HepG2 (cell line): Measurements from ENCODE around the gene RPL23. TPM values are rescaled to one million over a fixed set of nuclear protein-coding genes. Genes with fewer than 3 reads are reported as not detected.

ENCODE experiments used
- ELF3 ChIP-seq: IDR thresholded peaks from 2 replicates; pipeline ENCODE4 v1.6.1; 2016; ENCODE audit warnings: missing genetic modification reagents, missing compliant biosample characterization
- NR3C1 ChIP-seq: sonication (generic); formaldehyde crosslinking; IDR thresholded peaks from 2 replicates; pipeline ENCODE4 v1.4.0; 2020; ENCODE audit warnings: missing genetic modification reagents
- SMARCC2 ChIP-seq: fragments of 450-650 bp; IDR thresholded peaks from 2 replicates; pipeline ENCODE4 v1.6.1; 2017; ENCODE audit warnings: antibody characterized with exemption, mild to moderate bottlenecking
- SOX5 ChIP-seq: IDR thresholded peaks from 2 replicates; pipeline ENCODE4 v1.6.1; 2016; ENCODE audit warnings: borderline replicate concordance
- ZNF343 ChIP-seq: sonication (generic); formaldehyde crosslinking; IDR thresholded peaks from 2 replicates; pipeline ENCODE4 v1.4.0; 2020; ENCODE audit warnings: mild to moderate bottlenecking, missing genetic modification reagents
- ZNF703 ChIP-seq: sonication (generic); formaldehyde crosslinking; IDR thresholded peaks from 2 replicates; pipeline ENCODE4 v1.5.1; 2020; ENCODE audit warnings: missing genetic modification reagents, mild to moderate bottlenecking, moderate library complexity, borderline replicate concordance
- ZNF713 ChIP-seq: sonication (generic); formaldehyde crosslinking; IDR thresholded peaks from 2 replicates; pipeline ENCODE4 v1.4.0; 2020; ENCODE audit warnings: mild to moderate bottlenecking, missing genetic modification reagents
- ZNF878 ChIP-seq: sonication (generic); formaldehyde crosslinking; IDR thresholded peaks from 2 replicates; pipeline ENCODE4 v1.8.1; 2023; ENCODE audit warnings: mild to moderate bottlenecking, missing genetic modification reagents, moderate library complexity
- polyA plus RNA-seq, 8 experiments: library from polyadenylated mRNA; depleted of rRNA in 3 of 8; stranded (reverse) in 7 of 8; unstranded in 1 of 8; fragments of >200 nt; fragmentation: Illumina TruSeq in 4 of 8; extraction: Trizol in 4 of 8; gene quantifications; 2 replicates each; pipeline versions ENCODE4 v1.2.1 to v1.2.3, GENCODE V29; 2011 to 2016; ENCODE audit warnings: low read depth in 4 of 8, missing spikeins in 1 of 8, mixed read lengths in 1 of 8; ENCODE audit not compliant: insufficient read depth in 1 of 8
- total RNA-seq, 5 experiments: library from RNA; depleted of rRNA; stranded (reverse); fragments of >200 nt; fragmentation: Illumina TruSeq; extraction: Trizol; gene quantifications; 2 replicates each; pipeline ENCODE4 v1.2.3, GENCODE V29; 2016; ENCODE audit warnings: low read depth in 1 of 5
- TF ChIP-seq, protein P1 (sequence below): fragments of 450-650 bp; IDR thresholded peaks from 2 replicates; pipeline ENCODE4 v1.6.1; 2016
- TF ChIP-seq, protein P2 (sequence below): sonication (generic); formaldehyde crosslinking; IDR thresholded peaks from one replicate; pipeline ENCODE4 v1.5.1; 2020; ENCODE audit warnings: mild to moderate bottlenecking, missing genetic modification reagents; ENCODE audit errors: not compliant biosample characterization
- TF ChIP-seq, protein P3 (sequence below): sonication (generic); formaldehyde crosslinking; IDR thresholded peaks from 2 replicates; pipeline ENCODE4 v1.8.0; 2023; ENCODE audit warnings: mild to moderate bottlenecking, missing genetic modification reagents
- TF ChIP-seq, protein P4 (sequence below): sonication (generic); formaldehyde crosslinking; IDR thresholded peaks from 2 replicates; pipeline ENCODE4 v1.8.0; 2022; ENCODE audit warnings: mild to moderate bottlenecking, missing genetic modification reagents

The RPL23 gene
- total and polyA plus RNA-seq, 2 of the 13 experiments (the other 11 are each of a cell fraction or from before 2014, with no cell fraction given), result 2,790 to 4,860 TPM

DNA sequence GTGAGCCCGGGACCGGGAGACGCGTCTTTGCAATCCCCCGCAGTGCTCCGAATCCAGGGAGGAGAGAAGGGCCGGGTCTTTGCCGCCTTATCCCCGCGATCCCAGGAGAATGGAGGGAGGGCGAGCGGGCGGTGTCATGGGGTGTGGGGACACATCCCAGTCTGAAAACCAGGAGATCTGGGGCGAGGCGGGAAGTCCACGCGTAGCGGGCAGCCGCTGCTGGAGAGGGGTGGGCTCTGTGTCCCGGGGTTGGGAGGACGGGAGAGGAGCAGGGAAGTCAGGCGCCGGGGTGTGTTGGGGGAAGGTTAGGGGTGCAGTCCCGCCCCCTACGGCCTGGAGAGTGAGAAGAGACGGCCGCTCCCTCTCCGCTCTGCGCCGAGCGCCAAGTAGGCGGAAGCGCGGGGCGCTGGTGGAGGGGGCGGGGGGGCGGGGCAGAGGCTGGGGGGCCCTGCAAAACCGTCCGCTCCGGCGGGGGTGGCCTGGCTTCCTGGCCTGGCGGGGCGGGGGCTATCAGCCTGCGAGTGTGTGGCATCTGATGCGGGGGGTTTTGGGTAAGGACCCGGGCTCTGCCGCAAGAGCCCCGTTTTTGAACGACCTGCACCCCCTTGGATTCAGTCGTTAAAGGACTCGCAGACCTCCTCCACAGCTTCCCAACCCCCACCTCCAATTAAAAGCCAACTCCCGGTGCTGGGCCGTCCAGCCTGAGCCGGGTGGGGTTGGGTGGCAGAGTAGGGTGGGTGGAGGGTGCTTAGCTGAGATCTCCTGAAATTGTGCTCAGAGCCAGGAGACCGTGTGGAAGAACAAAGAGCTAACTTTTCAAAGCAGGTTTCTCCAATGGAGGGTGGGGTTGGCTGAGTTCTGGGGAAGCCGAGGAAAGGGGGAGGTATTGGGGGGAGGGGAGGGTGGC lies 17.0 kb upstream of the RPL23 start (continued):
- TF ChIP-seq ZNF713 (CRISPR knock-in tag), result no peak
- TF ChIP-seq NR3C1 (CRISPR knock-in tag), result no peak
- TF ChIP-seq, protein P1, sequence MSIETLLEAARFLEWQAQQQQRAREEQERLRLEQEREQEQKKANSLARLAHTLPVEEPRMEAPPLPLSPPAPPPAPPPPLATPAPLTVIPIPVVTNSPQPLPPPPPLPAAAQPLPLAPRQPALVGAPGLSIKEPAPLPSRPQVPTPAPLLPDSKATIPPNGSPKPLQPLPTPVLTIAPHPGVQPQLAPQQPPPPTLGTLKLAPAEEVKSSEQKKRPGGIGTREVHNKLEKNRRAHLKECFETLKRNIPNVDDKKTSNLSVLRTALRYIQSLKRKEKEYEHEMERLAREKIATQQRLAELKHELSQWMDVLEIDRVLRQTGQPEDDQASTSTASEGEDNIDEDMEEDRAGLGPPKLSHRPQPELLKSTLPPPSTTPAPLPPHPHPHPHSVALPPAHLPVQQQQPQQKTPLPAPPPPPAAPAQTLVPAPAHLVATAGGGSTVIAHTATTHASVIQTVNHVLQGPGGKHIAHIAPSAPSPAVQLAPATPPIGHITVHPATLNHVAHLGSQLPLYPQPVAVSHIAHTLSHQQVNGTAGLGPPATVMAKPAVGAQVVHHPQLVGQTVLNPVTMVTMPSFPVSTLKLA, result no peak
- TF ChIP-seq ZNF703 (CRISPR knock-in tag), result no peak
- TF ChIP-seq SOX5 (CRISPR knock-in tag), result no peak
- TF ChIP-seq, protein P2, sequence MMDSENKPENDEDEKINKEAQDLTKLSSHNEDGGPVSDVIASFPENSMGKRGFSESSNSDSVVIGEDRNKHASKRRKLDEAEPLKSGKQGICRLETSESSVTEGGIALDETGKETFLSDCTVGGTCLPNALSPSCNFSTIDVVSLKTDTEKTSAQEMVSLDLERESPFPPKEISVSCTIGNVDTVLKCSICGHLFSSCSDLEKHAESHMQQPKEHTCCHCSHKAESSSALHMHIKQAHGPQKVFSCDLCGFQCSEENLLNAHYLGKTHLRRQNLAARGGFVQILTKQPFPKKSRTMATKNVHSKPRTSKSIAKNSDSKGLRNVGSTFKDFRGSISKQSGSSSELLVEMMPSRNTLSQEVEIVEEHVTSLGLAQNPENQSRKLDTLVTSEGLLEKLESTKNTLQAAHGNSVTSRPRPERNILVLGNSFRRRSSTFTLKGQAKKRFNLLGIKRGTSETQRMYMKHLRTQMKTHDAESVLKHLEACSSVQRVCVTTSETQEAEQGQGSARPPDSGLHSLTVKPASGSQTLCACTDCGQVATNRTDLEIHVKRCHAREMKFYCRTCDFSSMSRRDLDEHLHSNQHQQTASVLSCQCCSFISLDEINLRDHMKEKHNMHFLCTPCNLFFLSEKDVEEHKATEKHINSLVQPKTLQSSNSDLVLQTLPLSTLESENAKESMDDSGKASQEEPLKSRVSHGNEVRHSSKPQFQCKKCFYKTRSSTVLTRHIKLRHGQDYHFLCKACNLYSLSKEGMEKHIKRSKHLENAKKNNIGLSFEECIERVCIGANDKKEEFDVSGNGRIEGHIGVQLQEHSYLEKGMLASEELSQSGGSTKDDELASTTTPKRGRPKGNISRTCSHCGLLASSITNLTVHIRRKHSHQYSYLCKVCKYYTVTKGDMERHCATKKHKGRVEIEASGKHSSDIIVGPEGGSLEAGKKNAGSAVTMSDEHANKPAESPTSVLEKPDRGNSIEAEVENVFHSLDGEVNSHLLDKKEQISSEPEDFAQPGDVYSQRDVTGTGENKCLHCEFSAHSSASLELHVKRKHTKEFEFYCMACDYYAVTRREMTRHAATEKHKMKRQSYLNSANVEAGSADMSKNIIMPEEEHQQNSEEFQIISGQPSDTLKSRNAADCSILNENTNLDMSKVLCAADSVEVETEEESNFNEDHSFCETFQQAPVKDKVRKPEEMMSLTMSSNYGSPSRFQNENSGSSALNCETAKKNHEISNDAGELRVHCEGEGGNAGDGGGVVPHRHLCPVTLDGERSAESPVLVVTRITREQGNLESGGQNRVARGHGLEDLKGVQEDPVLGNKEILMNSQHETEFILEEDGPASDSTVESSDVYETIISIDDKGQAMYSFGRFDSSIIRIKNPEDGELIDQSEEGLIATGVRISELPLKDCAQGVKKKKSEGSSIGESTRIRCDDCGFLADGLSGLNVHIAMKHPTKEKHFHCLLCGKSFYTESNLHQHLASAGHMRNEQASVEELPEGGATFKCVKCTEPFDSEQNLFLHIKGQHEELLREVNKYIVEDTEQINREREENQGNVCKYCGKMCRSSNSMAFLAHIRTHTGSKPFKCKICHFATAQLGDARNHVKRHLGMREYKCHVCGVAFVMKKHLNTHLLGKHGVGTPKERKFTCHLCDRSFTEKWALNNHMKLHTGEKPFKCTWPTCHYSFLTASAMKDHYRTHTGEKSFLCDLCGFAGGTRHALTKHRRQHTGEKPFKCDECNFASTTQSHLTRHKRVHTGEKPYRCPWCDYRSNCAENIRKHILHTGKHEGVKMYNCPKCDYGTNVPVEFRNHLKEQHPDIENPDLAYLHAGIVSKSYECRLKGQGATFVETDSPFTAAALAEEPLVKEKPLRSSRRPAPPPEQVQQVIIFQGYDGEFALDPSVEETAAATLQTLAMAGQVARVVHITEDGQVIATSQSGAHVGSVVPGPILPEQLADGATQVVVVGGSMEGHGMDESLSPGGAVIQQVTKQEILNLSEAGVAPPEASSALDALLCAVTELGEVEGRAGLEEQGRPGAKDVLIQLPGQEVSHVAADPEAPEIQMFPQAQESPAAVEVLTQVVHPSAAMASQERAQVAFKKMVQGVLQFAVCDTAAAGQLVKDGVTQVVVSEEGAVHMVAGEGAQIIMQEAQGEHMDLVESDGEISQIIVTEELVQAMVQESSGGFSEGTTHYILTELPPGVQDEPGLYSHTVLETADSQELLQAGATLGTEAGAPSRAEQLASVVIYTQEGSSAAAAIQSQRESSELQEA (CRISPR knock-in tag), result no peak
- TF ChIP-seq, protein P3, sequence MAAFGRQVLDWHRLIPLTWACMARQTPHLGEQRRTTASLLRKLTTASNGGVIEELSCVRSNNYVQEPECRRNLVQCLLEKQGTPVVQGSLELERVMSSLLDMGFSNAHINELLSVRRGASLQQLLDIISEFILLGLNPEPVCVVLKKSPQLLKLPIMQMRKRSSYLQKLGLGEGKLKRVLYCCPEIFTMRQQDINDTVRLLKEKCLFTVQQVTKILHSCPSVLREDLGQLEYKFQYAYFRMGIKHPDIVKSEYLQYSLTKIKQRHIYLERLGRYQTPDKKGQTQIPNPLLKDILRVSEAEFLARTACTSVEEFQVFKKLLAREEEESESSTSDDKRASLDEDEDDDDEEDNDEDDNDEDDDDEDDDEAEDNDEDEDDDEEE (CRISPR knock-in tag), result peak; percentile 93; the same call in 1 of the 2 replicates
- TF ChIP-seq ZNF878 (CRISPR knock-in tag), result no peak
- TF ChIP-seq, protein P4, sequence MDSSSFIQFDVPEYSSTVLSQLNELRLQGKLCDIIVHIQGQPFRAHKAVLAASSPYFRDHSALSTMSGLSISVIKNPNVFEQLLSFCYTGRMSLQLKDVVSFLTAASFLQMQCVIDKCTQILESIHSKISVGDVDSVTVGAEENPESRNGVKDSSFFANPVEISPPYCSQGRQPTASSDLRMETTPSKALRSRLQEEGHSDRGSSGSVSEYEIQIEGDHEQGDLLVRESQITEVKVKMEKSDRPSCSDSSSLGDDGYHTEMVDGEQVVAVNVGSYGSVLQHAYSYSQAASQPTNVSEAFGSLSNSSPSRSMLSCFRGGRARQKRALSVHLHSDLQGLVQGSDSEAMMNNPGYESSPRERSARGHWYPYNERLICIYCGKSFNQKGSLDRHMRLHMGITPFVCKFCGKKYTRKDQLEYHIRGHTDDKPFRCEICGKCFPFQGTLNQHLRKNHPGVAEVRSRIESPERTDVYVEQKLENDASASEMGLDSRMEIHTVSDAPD (CRISPR knock-in tag), result no peak
- no peak; the same call in 1 of the 2 replicates for TF ChIP-seq ELF3 (CRISPR knock-in tag)
- no peak for TF ChIP-seq ZNF343 (CRISPR knock-in tag)
- no peak for TF ChIP-seq SMARCC2
